Activated CD4-positive, alpha-beta T cell treated with anti-CD3 and anti-CD28 coated beads, Interleukin-2, amount 50 U/mL, for 1 hour (primary cell): ENCODE measurements around the gene EDC3.
"Not testable (repeated sequence)": the region's sequence is repeated elsewhere in the genome, so short reads cannot be mapped to it uniquely, and the experiment has no call there.

Experiments
- DNase-seq: peaks from one replicate; pipeline ENCODE4 v3.0.0-alpha.2; 2020

EDC3 gene

DNA sequence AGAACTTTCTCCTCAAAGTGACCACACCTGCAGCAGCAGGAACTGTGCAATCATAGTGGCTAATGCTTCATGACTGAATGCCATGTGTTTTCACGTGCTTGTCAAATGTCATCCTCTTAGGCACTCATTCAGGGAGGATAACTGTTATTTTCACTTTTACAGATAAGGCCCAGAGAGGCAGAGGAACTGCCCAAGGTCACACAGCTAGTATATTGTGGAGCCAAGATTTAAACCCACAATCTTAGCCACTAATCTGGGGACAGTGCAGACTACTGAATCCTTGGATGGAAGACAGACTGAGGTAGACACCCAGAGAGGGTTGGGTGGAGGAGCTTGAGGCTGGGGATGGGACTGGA, 90.1 kb downstream of the EDC3 start:
- no peak for DNase-seq

DNA sequence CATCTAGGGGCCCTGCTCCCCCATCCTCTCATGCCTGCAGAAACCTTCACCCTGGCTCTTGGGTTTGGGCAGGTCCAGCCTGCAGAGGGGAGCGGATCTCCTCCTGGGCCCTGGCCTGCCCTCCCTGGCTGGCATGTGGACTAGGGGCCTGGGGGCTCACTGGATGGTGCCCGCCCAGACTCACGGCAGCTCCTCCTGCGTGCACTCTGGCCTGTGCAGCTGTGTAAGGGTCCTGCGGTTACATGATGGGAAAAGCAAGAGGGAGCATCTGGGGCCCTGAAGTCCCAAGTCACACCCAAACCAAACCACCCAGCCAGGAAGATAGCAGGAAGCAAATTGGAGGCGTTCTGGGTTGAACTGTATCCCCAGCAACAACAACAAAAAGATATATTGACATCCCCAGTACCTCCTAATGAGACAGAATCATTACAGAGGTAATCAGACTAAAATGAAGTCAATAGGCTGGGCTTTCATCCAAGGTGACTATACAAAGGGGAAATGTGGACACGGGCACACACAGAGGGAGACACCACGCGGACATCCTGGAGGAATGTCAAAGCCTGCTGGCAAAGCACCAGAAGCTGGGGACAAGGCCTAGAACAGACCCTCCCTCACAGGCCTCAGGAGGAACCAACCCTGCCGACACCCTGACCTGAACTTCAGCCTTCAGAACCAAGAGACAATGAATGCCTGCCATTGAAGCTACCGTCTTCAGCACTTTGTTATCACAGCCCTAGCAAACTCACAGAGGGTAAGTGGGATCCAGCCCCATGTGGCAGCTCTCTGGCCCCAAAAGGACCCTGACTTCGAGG, 90.6 kb downstream of the EDC3 start:
- no peak for DNase-seq

DNA sequence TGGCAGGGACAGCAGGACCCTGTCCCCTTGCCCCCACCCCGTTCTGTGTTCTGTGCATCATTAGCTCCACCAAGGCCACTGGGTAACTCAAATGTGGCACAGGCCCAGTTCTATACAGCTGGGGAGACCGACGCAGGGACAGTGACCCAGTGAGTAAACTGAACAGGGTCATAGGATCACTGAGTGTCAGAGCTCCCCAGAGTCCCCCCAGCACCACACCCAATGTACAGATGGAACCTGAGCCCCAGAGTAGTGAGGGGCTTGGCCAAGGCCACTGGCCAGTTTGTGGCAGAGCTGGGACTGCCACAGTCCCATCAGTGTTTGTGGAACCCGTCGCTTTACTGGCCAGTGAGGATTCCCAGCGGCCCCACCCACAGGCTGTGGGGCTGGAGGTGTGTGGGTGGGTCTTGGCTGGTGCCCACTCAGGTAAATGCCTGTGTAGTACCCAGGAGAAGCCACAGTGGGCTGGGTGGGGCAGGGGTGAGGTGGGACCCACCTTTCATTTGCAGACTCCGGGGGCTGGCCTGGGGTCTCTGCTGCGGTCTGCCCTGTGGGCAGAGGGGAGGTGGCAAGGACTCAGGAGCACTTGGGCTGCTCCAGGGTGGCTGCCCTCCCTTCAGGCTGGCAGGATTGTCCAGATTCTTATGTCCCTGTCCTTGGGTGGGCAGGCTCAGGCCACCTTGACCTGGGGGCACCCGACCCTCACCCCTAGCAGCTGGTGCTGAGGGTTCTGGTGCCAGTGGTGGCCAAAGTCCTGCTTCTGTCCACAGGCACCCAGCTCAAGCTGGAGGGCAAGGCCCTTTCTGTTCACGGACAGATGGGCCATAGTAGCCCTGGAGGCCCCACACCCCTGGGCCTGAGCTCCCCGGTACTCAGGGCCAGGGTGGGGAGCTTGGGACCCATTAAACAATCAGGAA, 91.8 kb downstream of the EDC3 start:
- no peak for DNase-seq

DNA sequence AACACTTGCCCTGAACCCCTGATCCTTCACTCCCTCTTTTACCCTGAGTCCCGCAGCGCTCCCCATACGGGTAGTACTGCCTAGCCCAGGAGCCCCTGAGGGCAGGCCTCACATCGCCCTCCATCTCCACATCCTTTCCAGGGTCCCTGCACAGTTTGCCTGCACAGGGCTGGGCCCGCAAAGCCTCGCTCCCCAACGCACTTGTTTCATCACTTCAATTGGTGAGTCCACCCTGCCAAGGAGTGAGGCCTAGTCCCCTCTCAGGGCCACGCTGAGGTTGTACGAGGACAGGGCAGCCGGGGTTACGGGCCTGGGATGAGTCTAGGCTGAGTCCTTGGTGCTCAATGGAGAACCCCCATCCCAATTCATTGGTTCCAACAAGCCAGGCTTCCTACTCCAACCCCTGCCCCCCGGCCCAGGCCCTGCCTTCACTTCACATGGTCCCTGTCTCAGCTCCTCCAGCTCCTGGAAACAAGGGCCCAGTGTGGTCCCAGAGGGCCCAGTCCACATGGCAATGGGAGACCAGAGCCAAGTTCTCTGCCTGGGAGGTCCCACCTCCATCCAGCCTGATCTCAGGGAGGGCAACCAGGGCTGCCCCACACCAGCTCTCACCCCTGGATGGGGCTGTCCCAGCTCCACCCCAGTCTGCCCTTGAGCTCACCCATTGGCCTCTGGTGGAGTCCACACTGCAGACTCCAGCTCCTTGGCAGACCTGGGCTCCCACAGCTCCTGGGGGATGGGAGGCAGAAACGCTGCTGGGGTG, 92.6 kb downstream of the EDC3 start:
- DNase-seq: no peak

DNA sequence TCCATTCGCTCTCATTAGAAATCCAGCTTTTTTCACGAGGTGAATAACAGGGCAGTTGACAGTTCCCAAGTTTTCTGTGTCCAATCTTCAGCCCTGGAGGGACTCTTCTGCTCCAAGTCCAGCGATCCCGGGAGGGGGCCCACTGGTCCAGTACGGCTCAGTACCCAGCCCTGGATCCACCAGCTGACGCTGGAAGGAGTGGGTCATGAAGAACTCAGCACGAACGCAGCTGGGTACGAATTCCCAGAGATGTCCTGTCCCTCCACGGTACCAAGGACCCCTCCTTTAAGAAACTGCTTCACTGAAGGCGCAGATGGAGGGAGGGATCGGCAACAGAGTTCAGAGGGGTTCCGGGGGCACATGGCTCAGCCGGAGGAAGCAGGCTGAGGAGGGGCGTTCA, 96.7 kb downstream of the EDC3 start:
- no peak for DNase-seq

DNA sequence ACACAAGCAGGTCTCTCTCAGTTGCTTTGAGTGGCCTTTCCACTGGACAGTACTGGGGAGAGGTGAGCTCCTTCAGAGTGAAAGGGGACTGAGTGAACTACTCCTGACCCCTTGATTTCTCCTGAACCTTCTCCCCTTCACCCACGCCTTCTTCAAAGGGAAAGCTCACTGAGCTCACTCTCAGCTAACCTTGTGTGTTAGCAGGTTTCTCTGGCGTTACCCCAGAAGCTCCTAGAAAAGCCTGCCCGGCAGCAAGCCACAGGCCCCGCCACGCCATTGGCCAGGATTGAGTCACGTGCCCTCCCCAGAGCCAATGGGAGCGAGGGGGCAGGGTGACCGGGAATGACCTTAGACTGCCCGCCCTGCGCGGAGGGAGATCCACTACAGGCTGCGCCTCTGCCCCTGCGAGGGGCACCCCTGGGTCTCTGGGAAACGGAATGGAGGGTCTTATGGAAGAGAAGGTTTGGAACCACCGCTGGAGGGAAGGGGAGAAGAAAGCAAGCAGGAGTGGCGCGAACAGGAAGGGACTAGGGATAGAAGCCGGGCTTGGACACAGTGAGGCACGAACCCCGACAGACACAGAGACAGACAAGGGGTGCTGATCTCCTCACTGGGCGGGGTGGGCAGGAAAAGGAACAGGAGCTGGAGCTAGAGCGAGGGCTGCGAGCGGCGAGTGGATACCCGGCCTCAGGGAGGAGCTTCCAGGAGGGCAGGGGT, 97.5 kb downstream of the EDC3 start:
- DNase-seq: peak; percentile 85

DNA sequence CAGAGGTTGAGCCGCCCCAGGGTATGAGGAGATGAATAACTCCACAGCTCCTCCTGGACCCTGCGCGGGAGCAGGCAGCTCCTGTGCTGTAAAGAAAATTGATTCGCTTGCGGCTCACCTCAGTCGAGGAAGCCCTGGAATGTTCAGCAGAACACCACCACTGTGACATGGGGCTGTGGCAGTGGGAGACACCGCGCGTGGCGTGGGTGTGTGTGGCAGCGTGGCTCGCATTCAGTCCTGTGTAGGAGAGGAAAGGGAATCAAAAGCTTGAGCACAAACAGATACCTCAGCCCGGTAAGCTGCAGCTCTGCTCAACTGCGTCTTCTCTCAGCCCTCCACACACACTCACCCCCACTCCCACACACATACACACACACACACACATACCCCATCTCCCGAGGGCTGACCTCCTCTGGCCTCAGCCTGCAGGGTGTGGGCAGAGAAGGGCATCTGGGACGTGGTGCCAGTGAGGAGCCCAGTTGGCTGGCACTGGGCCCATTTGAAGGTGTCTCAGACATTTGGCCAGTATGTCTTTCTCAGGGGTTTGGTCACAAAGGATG, 98.6 kb downstream of the EDC3 start:
- not testable (repeated sequence) for DNase-seq

DNA sequence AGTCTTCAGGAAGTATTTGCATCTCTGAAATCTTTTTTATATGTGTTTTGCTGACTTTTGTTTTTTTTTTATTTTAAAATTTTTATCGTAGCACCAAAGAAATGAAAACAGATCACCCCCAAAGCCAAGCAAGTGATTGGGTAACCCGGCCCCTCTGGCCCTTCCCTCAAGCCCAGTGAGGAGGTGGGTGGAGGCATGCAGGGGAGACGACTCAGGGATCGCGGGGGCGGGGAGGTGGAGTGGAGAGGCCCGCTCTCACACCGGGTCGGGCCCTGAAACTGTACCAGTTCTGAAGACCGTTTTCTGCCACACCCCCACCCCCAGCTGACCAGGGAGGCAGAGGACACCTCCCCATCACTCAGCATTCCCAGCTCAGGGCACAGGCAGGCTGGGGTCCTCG, 99.1 kb downstream of the EDC3 start:
- not testable (repeated sequence) for DNase-seq

DNA sequence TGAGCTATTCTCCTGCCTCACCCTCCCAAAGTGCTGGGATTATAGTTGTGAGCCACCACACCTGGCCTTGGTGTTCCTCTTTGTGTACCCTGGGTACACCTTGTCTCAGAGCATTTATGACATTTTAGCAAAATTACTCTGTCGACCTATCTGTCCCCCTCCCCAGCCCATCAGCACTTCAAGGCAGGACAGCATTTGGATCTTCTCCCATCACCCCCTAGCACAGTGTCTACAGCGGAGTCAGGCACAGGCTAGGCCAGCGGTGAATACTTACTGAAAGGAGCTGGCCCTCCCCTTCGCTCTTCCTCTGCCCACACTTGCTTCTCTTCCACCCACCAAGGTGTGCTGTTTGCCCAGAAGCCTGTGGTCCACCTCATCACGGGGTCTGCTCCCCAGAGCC, 100.6 kb downstream of the EDC3 start:
- no peak for DNase-seq

DNA sequence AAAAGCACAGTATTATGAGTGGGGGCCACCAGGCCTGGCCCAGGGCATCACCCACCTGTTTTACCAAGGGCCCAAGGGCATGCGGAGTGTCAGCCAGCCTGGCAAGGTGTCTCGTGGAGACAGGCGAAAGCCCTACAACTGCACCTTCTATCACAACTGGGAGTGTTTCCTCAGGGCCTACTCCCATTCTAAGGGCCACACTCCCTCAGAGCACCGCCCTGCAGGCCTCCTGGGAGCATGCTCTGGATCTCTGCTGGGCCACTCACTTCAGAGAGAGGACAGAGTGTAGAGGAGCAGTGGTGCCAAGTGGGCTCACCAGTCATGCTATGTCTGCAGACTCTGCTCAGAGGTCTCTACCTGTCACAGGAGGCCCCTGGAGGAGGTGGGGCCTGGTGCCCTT, 101.4 kb downstream of the EDC3 start:
- no peak for DNase-seq

DNA sequence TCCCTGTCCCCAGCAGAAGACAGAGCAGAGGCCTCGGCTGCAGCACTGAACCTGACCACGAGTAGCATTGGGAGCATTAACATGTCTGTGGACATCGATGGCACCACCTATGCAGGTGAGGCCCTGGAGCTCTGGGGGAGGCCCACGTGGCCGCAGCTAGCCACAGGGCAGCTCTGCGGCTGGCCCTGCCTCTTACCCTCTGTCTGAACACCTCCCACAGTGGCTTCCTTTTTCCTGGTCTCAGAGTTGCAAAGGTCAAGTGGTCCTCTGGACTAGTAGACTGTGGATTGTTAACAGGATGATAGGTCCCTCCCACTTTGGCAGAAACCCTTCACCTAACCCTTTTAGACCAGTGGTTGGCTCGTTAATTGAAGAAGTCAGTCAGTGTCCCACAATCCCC, 102.7 kb downstream of the EDC3 start:
- no peak for DNase-seq

DNA sequence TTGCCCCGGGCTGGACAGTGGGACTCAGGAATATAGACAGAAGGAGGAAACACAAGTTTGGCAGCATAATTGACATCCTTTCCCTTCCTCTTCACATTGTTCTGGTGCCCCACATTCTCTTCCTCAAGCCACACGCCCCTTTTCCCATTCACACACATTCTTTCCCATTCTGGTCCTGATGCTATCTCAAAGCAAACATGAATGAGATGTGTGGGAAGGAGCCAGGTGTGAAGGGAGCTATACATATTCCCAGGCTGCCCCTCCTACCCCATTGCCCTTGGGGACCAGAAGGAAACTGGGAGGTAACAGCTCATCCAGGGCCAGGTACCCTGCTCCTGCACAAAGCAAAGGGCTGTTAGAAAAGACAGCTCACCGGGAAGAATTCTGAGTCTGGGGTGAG, 103.6 kb downstream of the EDC3 start:
- no peak for DNase-seq

DNA sequence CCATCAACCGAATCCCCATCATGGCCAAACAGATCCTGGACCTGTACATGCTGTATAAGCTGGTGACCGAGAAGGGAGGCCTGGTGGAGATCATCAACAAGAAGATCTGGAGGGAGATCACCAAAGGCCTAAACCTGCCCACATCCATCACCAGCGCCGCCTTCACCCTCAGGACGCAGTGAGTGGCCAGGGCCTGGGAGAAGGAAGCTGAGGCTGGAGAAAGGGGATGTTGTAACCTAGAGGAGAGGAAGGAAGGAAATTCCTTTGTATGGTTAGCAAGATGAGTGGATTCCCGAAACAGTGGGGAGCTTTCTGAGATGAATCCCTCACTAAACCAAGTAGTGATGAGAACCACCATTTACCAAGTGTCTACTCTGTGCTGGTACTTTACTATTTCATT, 106.0 kb downstream of the EDC3 start:
- no peak for DNase-seq

DNA sequence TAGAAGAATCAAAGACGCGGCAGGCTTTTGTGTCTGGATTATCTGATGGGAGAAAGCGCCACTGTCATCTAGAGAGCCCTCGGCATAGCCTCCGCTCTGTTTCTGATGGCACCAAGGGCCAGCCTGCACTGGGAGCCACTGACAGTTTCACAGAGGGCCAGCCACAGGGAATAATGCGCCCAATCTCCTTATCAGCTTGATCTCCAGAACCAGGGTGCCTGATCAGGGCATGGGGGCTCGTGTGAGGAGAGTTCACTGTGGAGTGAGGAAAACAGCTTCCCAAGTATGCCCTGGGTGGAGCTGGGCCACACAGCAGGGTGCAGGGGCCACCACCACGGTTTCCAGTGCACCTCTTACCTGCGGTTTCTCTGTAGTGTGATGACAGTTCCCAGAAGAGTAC, 110.0 kb downstream of the EDC3 start:
- no peak for DNase-seq

DNA sequence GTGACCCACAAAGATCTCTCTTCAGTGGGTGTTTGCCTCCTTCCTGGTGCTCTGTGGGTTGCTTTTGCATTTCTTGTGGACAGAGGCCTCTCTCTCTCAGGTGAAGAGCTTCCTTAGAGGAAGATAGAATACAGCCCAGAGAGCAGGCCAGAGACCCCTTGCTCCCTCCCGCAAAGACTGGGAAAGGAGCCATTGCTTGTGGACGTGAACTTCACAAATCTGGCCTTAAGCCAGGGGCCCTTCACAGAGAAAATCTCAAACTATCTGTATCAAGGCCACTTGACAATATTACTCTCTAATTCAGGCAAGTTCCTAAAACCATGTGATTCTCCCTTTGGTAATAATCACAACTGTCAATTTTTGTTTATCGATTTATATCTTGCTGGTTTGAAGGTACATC, 110.6 kb downstream of the EDC3 start:
- DNase-seq: no peak

DNA sequence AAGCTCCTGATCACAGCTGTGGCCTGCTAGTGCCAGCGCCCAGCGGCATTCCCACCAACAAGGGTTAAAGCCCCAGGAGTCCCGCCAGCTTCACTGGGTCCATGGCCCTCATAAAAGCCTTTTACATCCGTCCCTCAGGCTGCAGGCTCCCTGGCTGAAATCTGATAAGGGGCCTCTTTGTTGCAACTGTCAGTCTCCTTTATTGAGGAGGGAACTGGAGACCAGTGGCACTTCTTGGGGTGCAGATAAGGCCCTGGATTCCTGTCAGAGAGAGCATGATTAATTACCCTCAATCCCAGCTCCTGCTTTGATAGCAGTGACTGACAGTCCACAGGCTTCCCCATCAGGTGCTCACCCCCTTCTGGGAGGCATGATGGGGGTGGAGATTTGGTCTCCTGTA, 111.0 kb downstream of the EDC3 start:
- DNase-seq: no peak

DNA sequence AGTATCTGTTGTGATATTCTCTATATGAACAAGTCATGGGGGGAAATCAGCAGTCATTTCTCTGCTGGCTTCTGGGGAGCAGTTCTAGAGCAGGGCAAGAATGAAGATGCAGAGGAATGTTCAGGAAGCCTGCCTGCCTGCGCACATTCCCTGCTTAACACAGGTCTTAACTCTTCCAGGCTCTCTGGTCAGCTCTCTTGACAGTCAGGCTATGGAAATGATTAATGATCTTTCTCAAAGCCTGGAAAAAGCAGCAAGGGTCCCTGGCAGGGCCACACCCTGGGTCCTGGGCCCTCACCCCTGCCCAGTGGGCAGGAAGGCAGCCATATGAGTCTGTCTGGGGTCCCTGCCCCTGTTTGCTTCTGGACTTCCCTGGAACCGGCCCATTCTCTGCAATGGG, 111.6 kb downstream of the EDC3 start:
- DNase-seq: no peak
